Measurements from ENCODE around the gene GABPA.

GABPA gene

DNA sequence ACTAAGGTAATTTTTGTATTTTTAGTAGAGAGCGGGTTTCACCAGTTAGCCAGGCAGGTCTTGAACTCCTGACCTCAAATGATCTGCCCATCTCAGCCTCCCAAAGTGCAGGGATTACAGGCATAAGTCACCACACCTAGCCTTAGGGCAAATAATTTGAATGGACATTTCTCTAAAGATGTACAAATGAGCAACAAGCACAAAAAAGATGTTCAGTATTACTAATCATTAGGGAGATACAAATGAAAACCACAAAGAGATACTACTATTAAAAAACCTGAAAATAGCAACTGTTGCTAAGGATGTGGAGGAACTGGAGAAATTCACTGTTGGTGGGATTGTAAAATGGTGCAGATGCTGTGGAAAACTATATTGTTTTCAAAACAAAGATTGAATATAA, 79.1 kb downstream of the GABPA start:
- no peak for DNase-seq

DNA sequence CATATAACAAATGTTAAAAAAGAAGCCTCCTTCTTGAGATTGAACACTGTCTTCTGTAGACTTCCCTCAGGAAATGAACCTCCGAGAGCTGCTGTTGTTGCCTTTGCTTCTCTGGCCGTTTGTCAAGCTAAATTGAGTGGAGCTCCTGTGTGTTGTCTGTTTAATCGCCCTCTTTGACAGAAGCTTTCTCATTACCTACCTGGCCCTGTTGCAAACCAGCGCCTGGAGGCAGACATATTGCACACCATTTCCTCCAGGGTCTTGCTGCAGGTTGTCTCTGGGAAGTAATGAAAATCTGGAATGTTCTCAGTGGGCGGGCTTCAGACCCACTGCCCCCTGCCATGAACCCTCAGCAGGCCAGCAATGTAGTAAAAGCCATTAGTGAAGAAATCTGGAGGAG, 83.3 kb downstream of the GABPA start:
- no peak for DNase-seq

- DNase-seq: no peak
Observed at GRCh38 chr21:25818551-25818950, 83.8 kb downstream of the GABPA start.
